ENCODE results near the gene SUMF1.
A peak's percentile ranks its signal among the peaks of the same experiment; 100 is the strongest.

The SUMF1 gene

GRCh38 chr3:4471907-4472306 is 4.8 kb upstream of the SUMF1 start:
- no peak overlapping the region for H4K12ac ChIP-seq (ENCODE audit: low read depth, low read length)
- no peak overlapping the region for H3K4ac ChIP-seq (ENCODE audit: low read depth, low read length)
- no peaks in the 10 kb centered on the region for H3K4me1 ChIP-seq (ENCODE audit: control insufficient read depth in 1 of 2, insufficient read depth in 2 of 2, low read length in 2 of 2)
- H3K4me2 ChIP-seq (ENCODE audit: low read length) = no peak overlapping the region
- H3K36me3 ChIP-seq (ENCODE audit: control insufficient read depth in 1 of 2, insufficient read depth in 2 of 2, low read length in 2 of 2) = no peaks in the 10 kb centered on the region
- H3K9me3 ChIP-seq (ENCODE audit: insufficient read depth, low read depth, low read length) = no peaks in the 10 kb centered on the region
- no peak overlapping the region for H4K8ac ChIP-seq (ENCODE audit: low read depth, low read length)
- DNase-seq = no peak
- no peak overlapping the region for H3K4me3 ChIP-seq (ENCODE audit: low read depth, low read length)
- no peaks in the 10 kb centered on the region for H3K79me2 ChIP-seq (ENCODE audit: control insufficient read depth, insufficient read depth, low read length, poor library complexity)
- H2BK5ac ChIP-seq (ENCODE audit: low read depth, low read length, poor library complexity) = no peak overlapping the region
- no peaks in the 10 kb centered on the region for H3K27me3 ChIP-seq (ENCODE audit: insufficient read depth, low read length)
- H3K27ac ChIP-seq (ENCODE audit: low read depth, low read length) = no peak overlapping the region
- no peak overlapping the region for H3K9ac ChIP-seq (ENCODE audit: low read length)
- H2AK5ac ChIP-seq (ENCODE audit: low read length) = no peak overlapping the region
- H3K18ac ChIP-seq (ENCODE audit: low read length) = no peak overlapping the region
- no peak overlapping the region for H2AFZ ChIP-seq (ENCODE audit: insufficient read depth, low read length, poor library complexity)
- H2BK12ac ChIP-seq (ENCODE audit: low read length) = no peak overlapping the region
- H4K91ac ChIP-seq (ENCODE audit: low read depth, low read length) = no peak overlapping the region
- H3K23ac ChIP-seq (ENCODE audit: low read length) = no peak overlapping the region
- H3K14ac ChIP-seq (ENCODE audit: low read length) = no peak overlapping the region
- no CpG with 5 or more reads among the region's 1 CpG for WGBS (ENCODE audit: extremely low coverage, insufficient coverage, insufficient read length)
- H3K79me1 ChIP-seq (ENCODE audit: low read length) = peaks cover 1% of the 10 kb centered on the region
- H2BK120ac ChIP-seq (ENCODE audit: insufficient read depth, low read length, poor library complexity) = no peak overlapping the region

- H3K9me3 ChIP-seq (ENCODE audit: insufficient read depth, low read depth, low read length) = no peaks in the 10 kb centered on the region
- peaks cover 0 to 3% of the 10 kb centered on the region in 2 experiments for H3K4me1 ChIP-seq (ENCODE audit: control insufficient read depth in 1 of 2, insufficient read depth in 2 of 2, low read length in 2 of 2)
- H2AFZ ChIP-seq (ENCODE audit: insufficient read depth, low read length, poor library complexity) = peak overlapping the region; percentile 40
- peak overlapping the region; percentile 70 for H3K4me2 ChIP-seq (ENCODE audit: low read length)
- H3K14ac ChIP-seq (ENCODE audit: low read length) = no peak overlapping the region
- no peaks in the 10 kb centered on the region for H3K36me3 ChIP-seq (ENCODE audit: control insufficient read depth in 1 of 2, insufficient read depth in 2 of 2, low read length in 2 of 2)
- peak overlapping the region; percentile 98 for H4K8ac ChIP-seq (ENCODE audit: low read depth, low read length)
- H3K4ac ChIP-seq (ENCODE audit: low read depth, low read length) = no peak overlapping the region
- no peaks in the 10 kb centered on the region for H3K27me3 ChIP-seq (ENCODE audit: insufficient read depth, low read length)
- WGBS (ENCODE audit: extremely low coverage, insufficient coverage, insufficient read length) = no CpG with 5 or more reads among the region's 13 CpGs
- no peak overlapping the region for H2BK5ac ChIP-seq (ENCODE audit: low read depth, low read length, poor library complexity)
- no peak for DNase-seq
- no peak overlapping the region for H2BK12ac ChIP-seq (ENCODE audit: low read length)
- H2BK120ac ChIP-seq (ENCODE audit: insufficient read depth, low read length, poor library complexity) = no peak overlapping the region
- no peak overlapping the region for H3K23ac ChIP-seq (ENCODE audit: low read length)
- no peak overlapping the region for H3K27ac ChIP-seq (ENCODE audit: low read depth, low read length)
- H3K4me3 ChIP-seq (ENCODE audit: low read depth, low read length) = peak overlapping the region; percentile 100
- H4K91ac ChIP-seq (ENCODE audit: low read depth, low read length) = no peak overlapping the region
- no peak overlapping the region for H4K12ac ChIP-seq (ENCODE audit: low read depth, low read length)
- H3K9ac ChIP-seq (ENCODE audit: low read length) = no peak overlapping the region
- no peaks in the 10 kb centered on the region for H3K79me2 ChIP-seq (ENCODE audit: control insufficient read depth, insufficient read depth, low read length, poor library complexity)
- no peak overlapping the region for H2AK5ac ChIP-seq (ENCODE audit: low read length)
- no peak overlapping the region for H3K18ac ChIP-seq (ENCODE audit: low read length)
- H3K79me1 ChIP-seq (ENCODE audit: low read length) = peaks cover 2% of the 10 kb centered on the region
These were observed 426 bp upstream of the SUMF1 start for GRCh38 chr3:4467522-4467867.

- H3K14ac ChIP-seq (ENCODE audit: low read length) = no peak overlapping the region
- no peak overlapping the region for H3K27ac ChIP-seq (ENCODE audit: low read depth, low read length)
- no peaks in the 10 kb centered on the region for H3K27me3 ChIP-seq (ENCODE audit: insufficient read depth, low read length)
- H3K4ac ChIP-seq (ENCODE audit: low read depth, low read length) = no peak overlapping the region
- no peaks in the 10 kb centered on the region for H3K9me3 ChIP-seq (ENCODE audit: insufficient read depth, low read depth, low read length)
- no peak overlapping the region for H4K12ac ChIP-seq (ENCODE audit: low read depth, low read length)
- H2BK5ac ChIP-seq (ENCODE audit: low read depth, low read length, poor library complexity) = no peak overlapping the region
- H4K91ac ChIP-seq (ENCODE audit: low read depth, low read length) = no peak overlapping the region
- no peak overlapping the region for H4K8ac ChIP-seq (ENCODE audit: low read depth, low read length)
- no peak overlapping the region for H2BK12ac ChIP-seq (ENCODE audit: low read length)
- H2AFZ ChIP-seq (ENCODE audit: insufficient read depth, low read length, poor library complexity) = no peak overlapping the region
- DNase-seq = no peak
- no peak overlapping the region for H3K23ac ChIP-seq (ENCODE audit: low read length)
- no peak overlapping the region for H2BK120ac ChIP-seq (ENCODE audit: insufficient read depth, low read length, poor library complexity)
- no peak overlapping the region for H2AK5ac ChIP-seq (ENCODE audit: low read length)
- H3K18ac ChIP-seq (ENCODE audit: low read length) = no peak overlapping the region
- H3K36me3 ChIP-seq (ENCODE audit: control insufficient read depth in 1 of 2, insufficient read depth in 2 of 2, low read length in 2 of 2) = no peaks in the 10 kb centered on the region
- H3K9ac ChIP-seq (ENCODE audit: low read length) = no peak overlapping the region
- peaks cover 2% of the 10 kb centered on the region for H3K79me1 ChIP-seq (ENCODE audit: low read length)
- no peak overlapping the region for H3K4me3 ChIP-seq (ENCODE audit: low read depth, low read length)
- no peak overlapping the region for H3K4me2 ChIP-seq (ENCODE audit: low read length)
- H3K4me1 ChIP-seq (ENCODE audit: control insufficient read depth in 1 of 2, insufficient read depth in 2 of 2, low read length in 2 of 2) = peaks cover 0 to 3% of the 10 kb centered on the region in 2 experiments
- no peaks in the 10 kb centered on the region for H3K79me2 ChIP-seq (ENCODE audit: control insufficient read depth, insufficient read depth, low read length, poor library complexity)
- WGBS (ENCODE audit: extremely low coverage, insufficient coverage, insufficient read length) = no CpG with 5 or more reads among the region's 1 CpG
These were observed 2.5 kb downstream of the SUMF1 start for GRCh38 chr3:4464576-4464975.

GRCh38 chr3:4462369-4463040 is 4.6 kb downstream of the SUMF1 start:
- Histone ChIP-seq H3K18ac (ENCODE audit: low read length) (no peak overlapping the region), H4K12ac (ENCODE audit: low read depth, low read length) (no peak overlapping the region), H3K4me1 (ENCODE audit: control insufficient read depth in 1 of 2, insufficient read depth in 2 of 2, low read length in 2 of 2) (peaks cover 0 to 3% of the 10 kb centered on the region in 2 experiments), H2AK5ac (ENCODE audit: low read length) (no peak overlapping the region), H2BK120ac (ENCODE audit: insufficient read depth, low read length, poor library complexity) (no peak overlapping the region), H3K9me3 (ENCODE audit: insufficient read depth, low read depth, low read length) (no peaks in the 10 kb centered on the region), H4K91ac (ENCODE audit: low read depth, low read length) (no peak overlapping the region), H3K4me3 (ENCODE audit: low read depth, low read length) (no peak overlapping the region), H3K23ac (ENCODE audit: low read length) (no peak overlapping the region), H3K27me3 (ENCODE audit: insufficient read depth, low read length) (no peaks in the 10 kb centered on the region), H2BK5ac (ENCODE audit: low read depth, low read length, poor library complexity) (no peak overlapping the region), H2AFZ (ENCODE audit: insufficient read depth, low read length, poor library complexity) (no peak overlapping the region), H3K36me3 (ENCODE audit: control insufficient read depth in 1 of 2, insufficient read depth in 2 of 2, low read length in 2 of 2) (no peaks in the 10 kb centered on the region), H3K79me1 (ENCODE audit: low read length) (peaks cover 2% of the 10 kb centered on the region), H3K27ac (ENCODE audit: low read depth, low read length) (no peak overlapping the region), H3K14ac (ENCODE audit: low read length) (no peak overlapping the region), H3K4me2 (ENCODE audit: low read length) (no peak overlapping the region), H3K4ac (ENCODE audit: low read depth, low read length) (no peak overlapping the region), H3K9ac (ENCODE audit: low read length) (no peak overlapping the region), H3K79me2 (ENCODE audit: control insufficient read depth, insufficient read depth, low read length, poor library complexity) (no peaks in the 10 kb centered on the region), H2BK12ac (ENCODE audit: low read length) (no peak overlapping the region), H4K8ac (ENCODE audit: low read depth, low read length) (no peak overlapping the region)
- no CpG with 5 or more reads among the region's 3 CpGs for WGBS (ENCODE audit: extremely low coverage, insufficient coverage, insufficient read length)
- no peak for DNase-seq

Data from trophoblast cell (in vitro differentiated cells and primary cell).